Measurements from ENCODE around the gene HEPHL1.

HEPHL1 gene

DNA sequence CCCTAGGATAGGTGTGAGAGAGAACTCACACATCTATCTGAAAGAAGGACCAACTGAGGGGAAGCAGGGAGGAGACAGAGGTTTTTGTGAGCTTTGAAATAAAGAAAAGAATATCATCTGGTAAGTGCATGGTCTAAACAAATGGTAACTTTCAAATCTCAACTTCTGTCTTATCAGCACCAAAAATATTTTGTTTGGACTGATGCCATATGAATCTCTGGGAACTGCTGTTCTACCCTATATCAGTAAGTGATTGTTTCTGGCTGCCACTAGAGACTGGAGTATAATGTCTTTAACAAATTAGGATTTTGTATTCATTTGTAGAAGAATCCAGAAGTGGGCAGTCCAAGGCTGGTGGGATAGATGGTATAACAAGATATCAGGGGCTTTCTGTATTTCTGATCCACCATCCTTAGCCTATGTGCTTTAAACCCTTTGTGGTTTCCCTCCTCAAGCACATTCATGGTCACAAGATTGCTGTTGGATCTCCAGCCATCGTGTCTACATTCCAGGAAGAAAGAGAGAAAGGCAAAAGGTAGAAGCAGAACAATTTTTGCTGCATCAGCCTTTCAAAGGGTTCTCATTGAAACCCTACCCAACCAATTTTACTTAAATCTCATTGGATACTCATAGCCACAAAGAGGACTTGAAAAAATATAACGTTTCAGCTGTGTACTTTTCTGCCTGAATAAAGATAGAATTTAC, 4.7 kb downstream of the HEPHL1 start:
- Histone ChIP-seq H2AFZ (ENCODE audit: low read depth, low read length) (no peak overlapping the region), H3K9ac (ENCODE audit: low read depth, low read length) (no peak overlapping the region), H4K20me1 (ENCODE audit: insufficient read depth, low read length) (no peaks in the 10 kb centered on the region), H3K36me3 (ENCODE audit: insufficient read depth, low read length) (no peaks in the 10 kb centered on the region), H3K27me3 (ENCODE audit: insufficient read depth, low read length, poor library complexity) (no peaks in the 10 kb centered on the region), H3K4me2 (ENCODE audit: insufficient read depth, low read length) (no peak overlapping the region), H3K79me2 (ENCODE audit: insufficient read depth, low read length) (no peaks in the 10 kb centered on the region), H3K27ac (ENCODE audit: low read length) (no peak overlapping the region), H3K4me1 (ENCODE audit: insufficient read depth, low read length) (no peaks in the 10 kb centered on the region), H3K9me3 (ENCODE audit: insufficient read depth, low read length, severe bottlenecking) (no peaks in the 10 kb centered on the region), H3K4me3 (ENCODE audit: low read depth in 1 of 2, low read length in 2 of 2) (no peak overlapping the region)
- DNase-seq (no peak), ATAC-seq (ENCODE audit: insufficient read depth, low read depth) (no peak)
- TF ChIP-seq EZH2 (IDR thresholded peaks at IDR 0.05; ENCODE audit: borderline replicate concordance, low read depth, low read length, severe bottlenecking), result no peak
- TF ChIP-seq, protein P1, sequence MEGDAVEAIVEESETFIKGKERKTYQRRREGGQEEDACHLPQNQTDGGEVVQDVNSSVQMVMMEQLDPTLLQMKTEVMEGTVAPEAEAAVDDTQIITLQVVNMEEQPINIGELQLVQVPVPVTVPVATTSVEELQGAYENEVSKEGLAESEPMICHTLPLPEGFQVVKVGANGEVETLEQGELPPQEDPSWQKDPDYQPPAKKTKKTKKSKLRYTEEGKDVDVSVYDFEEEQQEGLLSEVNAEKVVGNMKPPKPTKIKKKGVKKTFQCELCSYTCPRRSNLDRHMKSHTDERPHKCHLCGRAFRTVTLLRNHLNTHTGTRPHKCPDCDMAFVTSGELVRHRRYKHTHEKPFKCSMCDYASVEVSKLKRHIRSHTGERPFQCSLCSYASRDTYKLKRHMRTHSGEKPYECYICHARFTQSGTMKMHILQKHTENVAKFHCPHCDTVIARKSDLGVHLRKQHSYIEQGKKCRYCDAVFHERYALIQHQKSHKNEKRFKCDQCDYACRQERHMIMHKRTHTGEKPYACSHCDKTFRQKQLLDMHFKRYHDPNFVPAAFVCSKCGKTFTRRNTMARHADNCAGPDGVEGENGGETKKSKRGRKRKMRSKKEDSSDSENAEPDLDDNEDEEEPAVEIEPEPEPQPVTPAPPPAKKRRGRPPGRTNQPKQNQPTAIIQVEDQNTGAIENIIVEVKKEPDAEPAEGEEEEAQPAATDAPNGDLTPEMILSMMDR (IDR thresholded peaks at IDR 0.05; ENCODE audit: borderline replicate concordance, extremely low read depth, low read length, poor library complexity, severe bottlenecking), result no peak

DNA sequence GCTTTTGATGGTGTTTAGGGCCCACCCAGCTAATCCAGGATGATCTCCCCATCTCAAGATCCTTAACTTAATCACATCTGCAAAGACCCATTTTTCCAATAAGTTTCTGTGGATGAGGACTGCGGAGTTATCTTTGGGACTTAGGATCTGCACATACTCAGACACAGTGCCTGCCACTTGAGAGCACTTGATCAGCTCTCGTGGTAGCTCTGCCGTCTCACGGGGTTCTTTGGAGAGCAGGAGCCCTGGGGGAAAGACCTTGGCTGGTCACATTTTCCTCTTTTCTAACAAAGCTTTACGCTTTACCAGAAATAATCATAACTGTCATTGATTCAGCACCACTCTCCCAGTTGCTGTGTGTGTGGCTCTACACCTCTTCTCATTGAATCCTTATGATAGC, 6.1 kb downstream of the HEPHL1 start:
- Histone ChIP-seq H3K4me3 (ENCODE audit: low read depth in 1 of 2, low read length in 2 of 2) (no peak overlapping the region), H3K36me3 (ENCODE audit: insufficient read depth, low read length) (no peaks in the 10 kb centered on the region), H3K9me3 (ENCODE audit: insufficient read depth, low read length, severe bottlenecking) (no peaks in the 10 kb centered on the region), H3K9ac (ENCODE audit: low read depth, low read length) (no peak overlapping the region), H3K27ac (ENCODE audit: low read length) (no peak overlapping the region), H3K79me2 (ENCODE audit: insufficient read depth, low read length) (no peaks in the 10 kb centered on the region), H3K4me2 (ENCODE audit: insufficient read depth, low read length) (no peak overlapping the region), H2AFZ (ENCODE audit: low read depth, low read length) (no peak overlapping the region), H3K27me3 (ENCODE audit: insufficient read depth, low read length, poor library complexity) (no peaks in the 10 kb centered on the region), H4K20me1 (ENCODE audit: insufficient read depth, low read length) (no peaks in the 10 kb centered on the region), H3K4me1 (ENCODE audit: insufficient read depth, low read length) (no peaks in the 10 kb centered on the region)
- TF ChIP-seq EZH2 (IDR thresholded peaks at IDR 0.05; ENCODE audit: borderline replicate concordance, low read depth, low read length, severe bottlenecking), result no peak
- TF ChIP-seq, protein P1 (IDR thresholded peaks at IDR 0.05; ENCODE audit: borderline replicate concordance, extremely low read depth, low read length, poor library complexity, severe bottlenecking), result no peak
- DNase-seq (no peak), ATAC-seq (ENCODE audit: insufficient read depth, low read depth) (no peak)

DNA sequence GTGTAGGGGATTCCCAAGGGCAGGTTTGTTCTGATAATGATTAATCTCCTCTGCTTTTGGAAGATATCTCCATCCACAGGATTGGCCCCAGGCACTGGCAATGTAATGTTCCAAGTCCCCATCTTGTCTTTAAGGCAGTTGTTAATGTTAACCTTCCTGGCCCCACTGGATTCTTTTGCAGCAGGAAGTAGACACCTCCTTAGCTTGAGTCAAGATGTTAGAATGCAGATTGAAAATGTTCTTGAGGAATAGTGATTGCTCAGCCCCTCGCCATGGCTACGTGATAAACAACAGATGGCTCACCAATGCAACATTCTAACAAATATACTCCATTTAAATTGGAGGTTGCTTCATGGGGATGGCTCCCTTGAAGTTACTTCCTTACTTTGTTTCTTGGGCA, 7.3 kb downstream of the HEPHL1 start:
- TF ChIP-seq, protein P1 (IDR thresholded peaks at IDR 0.05; ENCODE audit: borderline replicate concordance, extremely low read depth, low read length, poor library complexity, severe bottlenecking), result no peak
- no peak for TF ChIP-seq EZH2 (IDR thresholded peaks at IDR 0.05; ENCODE audit: borderline replicate concordance, low read depth, low read length, severe bottlenecking)
- DNase-seq, result no peak
- no peaks in the 10 kb centered on the region for H3K9me3 ChIP-seq (ENCODE audit: insufficient read depth, low read length, severe bottlenecking)
- ATAC-seq (ENCODE audit: insufficient read depth, low read depth), result no peak
- H3K27ac ChIP-seq (ENCODE audit: low read length), result no peak overlapping the region
- no peak overlapping the region for H3K4me3 ChIP-seq (ENCODE audit: low read depth in 1 of 2, low read length in 2 of 2)
- no peaks in the 10 kb centered on the region for H4K20me1 ChIP-seq (ENCODE audit: insufficient read depth, low read length)
- H3K4me1 ChIP-seq (ENCODE audit: insufficient read depth, low read length), result no peaks in the 10 kb centered on the region
- H3K27me3 ChIP-seq (ENCODE audit: insufficient read depth, low read length, poor library complexity), result no peaks in the 10 kb centered on the region
- H3K4me2 ChIP-seq (ENCODE audit: insufficient read depth, low read length), result no peak overlapping the region
- H3K79me2 ChIP-seq (ENCODE audit: insufficient read depth, low read length), result no peaks in the 10 kb centered on the region
- H3K36me3 ChIP-seq (ENCODE audit: insufficient read depth, low read length), result no peaks in the 10 kb centered on the region
- no peak overlapping the region for H2AFZ ChIP-seq (ENCODE audit: low read depth, low read length)
- H3K9ac ChIP-seq (ENCODE audit: low read depth, low read length), result no peak overlapping the region
